K562 (cell line): ENCODE measurements around the gene DOCK3. TPM values are rescaled to one million over a fixed set of nuclear protein-coding genes. Genes with fewer than 3 reads are reported as not detected.
"Not testable (repeated sequence)": the region's sequence is repeated elsewhere in the genome, so short reads cannot be mapped to it uniquely, and the experiment has no call there.

ENCODE experiments used
- ATAC-seq: fragments of 200-7000 bp; cut with Tn5 transposase; 3 replicates; pipeline ENCODE4 v1.9.1; 2020; ENCODE audit warnings: moderate library complexity
- BruUV-seq: library from RNA; stranded (reverse); fragments of 400-500 nt; replicated peaks from 2 replicates; lab custom pipeline; 2021; lab: Mats Ljungman, UMichigan
- CTCF ChIA-PET: fragments of 300-600 bp; formaldehyde crosslinking; extraction: SDS; loops from one replicate; lab custom pipeline; 2021; ENCODE audit warnings: low intra/inter-chr PET ratio; lab: Yijun Ruan, JAX
- POLR2A ChIA-PET: fragments of 300-600, 350-650 bp; sonication (Branson Sonifier 250); formaldehyde crosslinking; extraction: SDS; loops from one replicate; lab custom pipeline; 2021; ENCODE audit warnings: antibody characterized with exemption, inconsistent platforms; lab: Yijun Ruan, JAX
- DNase-seq, 4 experiments: peaks; one replicate each; pipeline versions ENCODE4 v3.0.0 to v3.0.0-alpha.2; 2011 to 2018; ENCODE audit warnings: low spot score in 3 of 4, mixed read lengths in 3 of 4; ENCODE audit errors: extremely low read depth in 1 of 4
- FAIRE-seq: peaks from 2 replicates; lab custom pipeline; 2011; peaks lifted over from hg19 to GRCh38; lab: Jason Lieb, UNC
- H2AFZ ChIP-seq: 2 replicates; pipeline ENCODE4 v1.6.0; 2011; ENCODE audit warnings: low read depth, low read length, control low read depth, inconsistent platforms
- H3K27ac ChIP-seq: fragments of 200-600 bp; 3 replicates; pipeline ENCODE4 v1.8.0; 2011; ENCODE audit warnings: low read depth, mild to moderate bottlenecking, control low read depth, inconsistent platforms, low read length, moderate library complexity, mixed read lengths; ENCODE audit errors: extremely low read depth
- H3K27me3 ChIP-seq, 2 experiments: fragments of 300-600 bp in 1 of 2; 2 replicates in 1 of 2; 3 replicates in 1 of 2; pipeline versions ENCODE4 v1.6.0 to v1.8.0; 2011; ENCODE audit warnings: inconsistent platforms in 2 of 2, low read length in 2 of 2, mild to moderate bottlenecking in 1 of 2, mixed read lengths in 1 of 2, moderate library complexity in 1 of 2; ENCODE audit not compliant: control insufficient read depth in 2 of 2, insufficient read depth in 2 of 2
- H3K36me3 ChIP-seq: fragments of 300-600 bp; 3 replicates; pipeline ENCODE4 v1.8.0; 2011; ENCODE audit warnings: mild to moderate bottlenecking, low read length, inconsistent platforms; ENCODE audit not compliant: control insufficient read depth, insufficient read depth
- H3K4me1 ChIP-seq, 2 experiments: fragments of 200-600 bp in 1 of 2; replicated peaks in 1 of 2; 2 replicates in 1 of 2; 3 replicates in 1 of 2; pipeline versions ENCODE4 v1.5.1 to v1.8.0; 2011; ENCODE audit warnings: inconsistent platforms in 2 of 2, low read length in 2 of 2, mild to moderate bottlenecking in 1 of 2, mixed read lengths in 1 of 2, moderate library complexity in 1 of 2; ENCODE audit not compliant: control insufficient read depth in 2 of 2, insufficient read depth in 2 of 2
- H3K4me2 ChIP-seq: 2 replicates; pipeline ENCODE4 v1.6.1; 2011; ENCODE audit warnings: low read length, control low read depth, inconsistent platforms, mixed read lengths; ENCODE audit not compliant: insufficient read depth
- H3K4me3 ChIP-seq: fragments of 200-600 bp; sonication (generic), shearing (Covaris generic); 2 replicates; pipeline ENCODE4 v1.5.1; 2016; ENCODE audit warnings: control low read depth, inconsistent platforms
- H3K79me2 ChIP-seq: fragments of 200-600 bp; 3 replicates; pipeline ENCODE4 v1.8.0; 2011; ENCODE audit warnings: low read length, inconsistent platforms; ENCODE audit not compliant: control insufficient read depth, insufficient read depth
- H3K9ac ChIP-seq, 2 experiments: 2 replicates each; pipeline versions ENCODE4 v1.6.0 to v1.6.1; 2011; ENCODE audit warnings: low read depth in 2 of 2, low read length in 2 of 2, control low read depth in 1 of 2, inconsistent platforms in 1 of 2, mild to moderate bottlenecking in 1 of 2, mixed read lengths in 1 of 2; ENCODE audit not compliant: insufficient read depth in 1 of 2
- H3K9me1 ChIP-seq: one replicate; pipeline ENCODE4 v1.6.0; 2011; ENCODE audit warnings: inconsistent platforms, mild to moderate bottlenecking, low read length, moderate library complexity; ENCODE audit not compliant: control insufficient read depth, insufficient read depth
- H3K9me3 ChIP-seq: replicated peaks from 2 replicates; pipeline ENCODE4 v1.5.1; 2011; ENCODE audit warnings: low read depth, low read length, inconsistent platforms; ENCODE audit not compliant: control insufficient read depth, insufficient read depth
- H4K20me1 ChIP-seq: replicated peaks from 2 replicates; pipeline ENCODE4 v1.6.1; 2011; ENCODE audit warnings: low read length, inconsistent platforms, mixed read lengths; ENCODE audit not compliant: control insufficient read depth, insufficient read depth
- BDP1 ChIP-seq: IDR thresholded peaks from 3 replicates; pipeline ENCODE4 v1.6.1; 2011; ENCODE audit not compliant: insufficient read length, insufficient read depth
- COPS2 ChIP-seq: fragments of 450-650 bp; conservative IDR thresholded peaks from 2 replicates; pipeline ENCODE4 v1.6.1; 2016; ENCODE audit warnings: mild to moderate bottlenecking, moderate library complexity
- HMGN3 ChIP-seq: IDR thresholded peaks from 2 replicates; pipeline ENCODE4 v1.6.1; 2011; ENCODE audit warnings: borderline replicate concordance, low read depth, mild to moderate bottlenecking, mixed read lengths, low read length; ENCODE audit not compliant: insufficient read length; ENCODE audit errors: extremely low read depth
- IFI16 ChIP-seq: fragments of 250-450 bp; sonication (Bioruptor Pico); IDR thresholded peaks from 2 replicates; pipeline ENCODE4 v2.1.2; 2022; ENCODE audit warnings: mild to moderate bottlenecking, inconsistent platforms
- MTF1 ChIP-seq: fragments of 250-450 bp; sonication (Bioruptor Pico); IDR thresholded peaks from 2 replicates; pipeline ENCODE4 v1.9.0; 2021; ENCODE audit warnings: moderate library complexity, mild to moderate bottlenecking, inconsistent platforms, borderline replicate concordance
- PML ChIP-seq: IDR thresholded peaks from 2 replicates; pipeline ENCODE4 v1.6.1; 2012; ENCODE audit warnings: low read length, inconsistent platforms
- RB1 ChIP-seq: fragments of 450-650 bp; IDR thresholded peaks from 2 replicates; pipeline ENCODE4 v1.6.1; 2017; ENCODE audit warnings: low read depth, mild to moderate bottlenecking
- YBX1 ChIP-seq: fragments of 450-650 bp; IDR thresholded peaks from 2 replicates; pipeline ENCODE4 v1.7.1; 2016; ENCODE audit warnings: mild to moderate bottlenecking
- ZBED1 ChIP-seq: IDR thresholded peaks from 2 replicates; pipeline ENCODE4 v1.6.1; 2014
- WGBS: fragments of 100-300 bp; shearing (Covaris generic); methylation state at CpG from one replicate; pipeline ENCODE4 v1.1.6; 2016; ENCODE audit warnings: low coverage, mixed read lengths; ENCODE audit not compliant: insufficient coverage; ENCODE audit errors: missing lambda C conversion rate; 5-methylcytosine and 5-hydroxymethylcytosine counted together
- in situ Hi-C: fragments of 300-500 bp; cut with MboI; formaldehyde crosslinking; loops from 4 replicates; pipeline ENCODE4 v1.15.0; 2018; ENCODE audit warnings: inconsistent platforms, mixed read lengths
- intact Hi-C: fragments of 100-400 bp; cut with micrococcal nuclease; formaldehyde crosslinking; loops from 2 replicates; pipeline ENCODE4 v1.14.2; 2022
- polyA plus RNA-seq, 8 experiments: library from polyadenylated mRNA; depleted of rRNA in 4 of 8; stranded (reverse) in 5 of 8; unstranded in 3 of 8; fragments of >200 nt; fragmentation: Nextera tagmentation in 2 of 8; fragmentation: Illumina TruSeq in 1 of 8; extraction: Ambion mirVana in 2 of 8; extraction: Trizol in 1 of 8; gene quantifications; 2 replicates each; pipeline versions ENCODE4 v1.2.1 to v1.2.3, GENCODE V29; 2011 to 2014; ENCODE audit warnings: inconsistent platforms in 1 of 8, missing spikeins in 1 of 8
- total RNA-seq, 7 experiments: library from RNA; depleted of rRNA in 6 of 7; stranded (reverse); fragments of >200 nt in 6 of 7; fragmentation: Illumina TruSeq in 2 of 7; extraction: Trizol in 2 of 7; gene quantifications; 2 replicates each; pipeline versions ENCODE4 v1.2.1 to v1.2.3, GENCODE V29; 2011 to 2021; ENCODE audit warnings: low replicate concordance in 1 of 7
- TF ChIP-seq, protein P1 (sequence below), 2 experiments: fragments of 200-800 bp in 1 of 2; sonication (Bioruptor generic) in 1 of 2; sonication (generic) in 1 of 2; formaldehyde crosslinking in 1 of 2; IDR thresholded peaks in 1 of 2; conservative IDR thresholded peaks in 1 of 2; 2 replicates each; pipeline versions ENCODE4 v1.5.0 to v1.6.1; 2016 to 2020; ENCODE audit warnings: missing compliant biosample characterization in 1 of 2, missing genetic modification characterization in 1 of 2, missing genetic modification reagents in 1 of 2

Gene DOCK3
- total and polyA plus RNA-seq, 9 of the 15 experiments (the other 6 are each of a cell fraction or from before 2014, with no cell fraction given): under 0.01 to 0.03 (median 0.01) TPM; not detected in 4

DNA sequence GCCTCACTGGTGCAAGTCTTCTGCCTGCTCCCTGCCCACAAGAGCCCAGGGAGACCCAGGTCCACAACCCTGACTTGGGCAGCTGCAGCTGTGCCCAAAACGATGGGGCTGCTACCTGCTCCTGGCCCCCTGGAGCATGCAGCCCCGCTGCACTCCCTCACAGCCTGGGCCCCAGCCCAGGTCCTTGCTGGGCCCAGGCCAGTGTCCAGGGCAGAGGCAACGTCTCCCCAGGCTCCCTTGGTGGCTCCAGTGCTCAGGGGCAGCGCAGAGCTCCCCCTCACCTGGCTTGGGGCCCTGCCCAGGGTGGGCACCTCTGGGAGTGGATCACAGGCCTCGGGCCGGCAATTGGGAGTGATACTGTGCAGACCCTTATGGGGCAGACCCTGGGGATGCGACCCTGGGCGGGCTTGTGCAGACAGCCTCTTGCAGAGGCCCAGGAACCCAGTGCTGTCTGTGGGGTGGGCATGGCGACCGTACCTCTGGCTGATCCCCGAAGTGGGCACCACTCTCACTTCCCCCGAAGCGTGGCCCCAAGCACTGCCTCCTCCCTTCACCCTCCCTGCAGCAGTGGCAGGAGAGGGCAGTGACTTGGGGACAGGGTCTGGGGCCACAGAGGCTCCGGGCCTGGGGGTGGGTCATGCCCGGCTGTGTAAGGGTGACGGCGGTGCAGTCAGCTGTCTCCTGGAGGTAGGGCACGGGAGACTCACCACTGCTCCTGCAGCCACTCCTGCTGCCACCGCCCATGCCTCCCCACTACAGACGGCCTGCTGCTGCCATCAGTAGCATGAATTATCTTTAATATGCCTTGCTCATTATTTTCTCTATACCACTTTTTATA, 255.9 kb downstream of the DOCK3 start:
- TF ChIP-seq MTF1 (CRISPR knock-in tag) (no peak), COPS2 (no peak), RB1 (no peak), ZBED1 (no peak), IFI16 (CRISPR knock-in tag) (no peak), HMGN3 (no peak), PML (no peak), BDP1 (no peak), YBX1 (no peak)
- TF ChIP-seq, protein P1, sequence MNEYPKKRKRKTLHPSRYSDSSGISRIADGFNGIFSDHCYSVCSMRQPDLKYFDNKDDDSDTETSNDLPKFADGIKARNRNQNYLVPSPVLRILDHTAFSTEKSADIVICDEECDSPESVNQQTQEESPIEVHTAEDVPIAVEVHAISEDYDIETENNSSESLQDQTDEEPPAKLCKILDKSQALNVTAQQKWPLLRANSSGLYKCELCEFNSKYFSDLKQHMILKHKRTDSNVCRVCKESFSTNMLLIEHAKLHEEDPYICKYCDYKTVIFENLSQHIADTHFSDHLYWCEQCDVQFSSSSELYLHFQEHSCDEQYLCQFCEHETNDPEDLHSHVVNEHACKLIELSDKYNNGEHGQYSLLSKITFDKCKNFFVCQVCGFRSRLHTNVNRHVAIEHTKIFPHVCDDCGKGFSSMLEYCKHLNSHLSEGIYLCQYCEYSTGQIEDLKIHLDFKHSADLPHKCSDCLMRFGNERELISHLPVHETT (CRISPR knock-in tag; conservative IDR thresholded peaks at IDR 0.05 in 1 of 2, IDR thresholded peaks at IDR 0.05 in 1 of 2): no peak
- H3K9ac ChIP-seq: no peak overlapping the region; a peak in 1 of 4 replicates
- no peaks in the 10 kb centered on the region for H3K9me3 ChIP-seq
- in situ Hi-C loops: no loop called here
- no peak overlapping the region for H3K4me3 ChIP-seq
- FAIRE-seq (no peak), ATAC-seq (no peak), DNase-seq (no peak)
- no peak overlapping the region for H2AFZ ChIP-seq
- ChIA-PET POLR2A (interaction anchor here (0.7 kb wide), 1 partner anchor 239 kb away, joined by 3 read pairs; no protein-coding TSS in a partner anchor), CTCF (no interaction called here)
- 0% methylated on average over 11 of the region's 20 CpGs for WGBS
- no peak overlapping the region for H3K4me2 ChIP-seq
- no peak overlapping the region for H3K27ac ChIP-seq
- H3K79me2 ChIP-seq: no peaks in the 10 kb centered on the region
- BruUV-seq: no TSS peak
- H3K36me3 ChIP-seq: no peaks in the 10 kb centered on the region
- H3K9me1 ChIP-seq: no peaks in the 10 kb centered on the region
- peaks cover 0 to 5% of the 10 kb centered on the region in 2 experiments; a peak in 1 of 5 replicates for H3K27me3 ChIP-seq
- intact Hi-C loops: no loop called here
- no peaks in the 10 kb centered on the region for H4K20me1 ChIP-seq
- no peaks in the 10 kb centered on the region for H3K4me1 ChIP-seq

DNA sequence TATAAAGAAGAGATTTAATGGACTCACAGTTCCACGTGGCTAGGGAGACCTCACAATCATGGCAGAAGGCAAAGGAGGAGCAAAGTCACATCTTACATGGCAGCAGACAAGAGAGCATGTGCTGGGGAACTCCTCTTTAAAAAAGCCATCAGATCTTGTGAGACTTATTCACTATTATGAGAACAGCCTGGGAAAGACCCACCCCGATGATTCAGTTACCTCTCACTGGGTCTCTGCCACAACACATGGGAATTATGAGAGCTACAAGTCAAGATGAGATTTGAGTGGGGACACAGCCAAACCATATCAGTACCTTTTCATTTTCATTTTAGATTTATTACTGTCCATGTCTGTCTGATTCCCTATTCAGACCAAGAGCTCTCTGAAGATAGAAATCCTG, 258.2 kb downstream of the DOCK3 start:
- intact Hi-C loops, DNase-seq, H3K4me1 ChIP-seq, H3K27me3 ChIP-seq, FAIRE-seq, H3K9ac ChIP-seq, H3K27ac ChIP-seq, H2AFZ ChIP-seq, POLR2A ChIA-PET, ATAC-seq, H4K20me1 ChIP-seq, BruUV-seq, CTCF ChIA-PET, H3K9me3 ChIP-seq, H3K36me3 ChIP-seq, H3K4me3 ChIP-seq, H3K9me1 ChIP-seq, H3K79me2 ChIP-seq, in situ Hi-C loops, H3K4me2 ChIP-seq: not testable (repeated sequence)
- 0% methylated on average over 2 of the region's 2 CpGs for WGBS
